GM03348 (cell line): ENCODE data around the gene TSPEAR.
"Not testable (repeated sequence)": the region's sequence is repeated elsewhere in the genome, so short reads cannot be mapped to it uniquely, and the experiment has no call there.

Experiments
- DNase-seq: peaks from one replicate; pipeline ENCODE4 v3.0.0; 2012; ENCODE audit warnings: low spot score

Gene TSPEAR

GRCh38 chr21:44568667-44569556 is 142.5 kb downstream of the TSPEAR start:
- no peak for DNase-seq

- no peak for DNase-seq
These were observed 143.1 kb downstream of the TSPEAR start for GRCh38 chr21:44568261-44568660.

GRCh38 chr21:44567481-44568171 is 143.7 kb downstream of the TSPEAR start:
- no peak for DNase-seq

GRCh38 chr21:44566403-44566802 is 145.0 kb downstream of the TSPEAR start:
- no peak for DNase-seq

GRCh38 chr21:44564886-44565598 is 146.3 kb downstream of the TSPEAR start:
- no peak for DNase-seq

- no peak for DNase-seq
These were observed 147.3 kb downstream of the TSPEAR start for GRCh38 chr21:44564099-44564498.

- no peak for DNase-seq
These were observed 152.7 kb downstream of the TSPEAR start, which contains the start of gene KRTAP10-3 for GRCh38 chr21:44558695-44559094. Gene KRTAP10-3, minus strand, starts transcription at chr21:44558795. Its CDS starts 80 bp downstream, at chr21:44558715.

GRCh38 chr21:44558329-44558675 is 153.1 kb downstream of the TSPEAR start:
- DNase-seq: not testable (repeated sequence)

- no peak for DNase-seq
These were observed 153.7 kb downstream of the TSPEAR start for GRCh38 chr21:44557491-44558328.

- no peak for DNase-seq
These were observed 154.5 kb downstream of the TSPEAR start for GRCh38 chr21:44556879-44557278.

- DNase-seq: no peak
These were observed 156.0 kb downstream of the TSPEAR start for GRCh38 chr21:44555200-44555875.

- no peak for DNase-seq
These were observed 158.7 kb downstream of the TSPEAR start for GRCh38 chr21:44552681-44553080.

- no peak for DNase-seq
These were observed 159.2 kb downstream of the TSPEAR start for GRCh38 chr21:44552136-44552535.

- no peak for DNase-seq
These were observed 159.9 kb downstream of the TSPEAR start, which contains the start of gene KRTAP10-2 for GRCh38 chr21:44551340-44551961. Gene KRTAP10-2, minus strand, starts transcription at chr21:44551505. Its CDS starts 47 bp downstream, at chr21:44551458.

- DNase-seq: no peak
These were observed 160.6 kb downstream of the TSPEAR start for GRCh38 chr21:44550807-44551206.

GRCh38 chr21:44550285-44550684 is 161.1 kb downstream of the TSPEAR start:
- DNase-seq: not testable (repeated sequence)

- DNase-seq: no peak
These were observed 161.7 kb downstream of the TSPEAR start for GRCh38 chr21:44549525-44550211.

GRCh38 chr21:44548922-44549321 is 162.4 kb downstream of the TSPEAR start:
- no peak for DNase-seq

GRCh38 chr21:44548381-44548780 is 163.0 kb downstream of the TSPEAR start:
- no peak for DNase-seq
